CD4-positive, alpha-beta memory T cell (primary cell): Measurements from ENCODE around the gene ZBTB5. TPM values are rescaled to one million over a fixed set of nuclear protein-coding genes. Genes with fewer than 3 reads are reported as not detected.

ENCODE experiments used
- CTCF ChIA-PET: fragments of 350-600 bp; sonication (Branson Sonifier 250); formaldehyde crosslinking; loops from one replicate; lab custom pipeline; 2021; ENCODE audit warnings: inconsistent platforms; ENCODE audit not compliant: partially characterized antibody; lab: Charles Lee
- POLR2A ChIA-PET: fragments of 350-600 bp; sonication (Branson Sonifier 250); formaldehyde crosslinking; loops from one replicate; lab custom pipeline; 2021; ENCODE audit not compliant: partially characterized antibody; lab: Charles Lee
- DNase-seq, 5 donors: peaks; one replicate each; pipeline versions ENCODE4 v3.0.0 to v3.0.0-alpha.2; 2020 to 2022; ENCODE audit warnings: mixed read lengths in 1 of 5
- H3K27ac ChIP-seq: one replicate; pipeline ENCODE4 v1.7.0; 2013; ENCODE audit warnings: low read depth, low read length
- H3K27me3 ChIP-seq: 2 replicates; pipeline ENCODE4 v1.7.0; 2013; ENCODE audit warnings: mild to moderate bottlenecking, low read length, moderate library complexity; ENCODE audit not compliant: insufficient read depth
- H3K36me3 ChIP-seq: 2 replicates; pipeline ENCODE4 v1.7.0; 2013; ENCODE audit warnings: mild to moderate bottlenecking, low read length, moderate library complexity; ENCODE audit not compliant: insufficient read depth
- H3K4me1 ChIP-seq: 2 replicates; pipeline ENCODE4 v1.7.0; 2013; ENCODE audit warnings: mild to moderate bottlenecking, low read length, moderate library complexity; ENCODE audit not compliant: insufficient read depth
- H3K4me3 ChIP-seq, 2 donors: one replicate each; pipeline ENCODE4 v1.7.0; 2013; ENCODE audit warnings: low read length in 2 of 2, mild to moderate bottlenecking in 1 of 2
- H3K9me3 ChIP-seq, 2 donors: one replicate each; pipeline ENCODE4 v1.7.0; 2013; ENCODE audit warnings: low read length in 2 of 2, control low read depth in 1 of 2; ENCODE audit not compliant: control insufficient read depth in 1 of 2
- H3K27ac Mint-ChIP-seq, 7 donors: one replicate each; pipeline ENCODE4 v1.8.0; 2020 to 2021; ENCODE audit warnings: mixed read lengths in 7 of 7, mild to moderate bottlenecking in 6 of 7, inconsistent platforms in 3 of 7, moderate library complexity in 3 of 7
- H3K27me3 Mint-ChIP-seq, 2 donors: one replicate each; pipeline ENCODE4 v1.8.0; 2020 to 2021; ENCODE audit warnings: mixed read lengths in 2 of 2
- H3K36me3 Mint-ChIP-seq, 2 donors: one replicate each; pipeline ENCODE4 v1.8.0; 2020 to 2021; ENCODE audit warnings: mixed read lengths in 2 of 2, inconsistent platforms in 1 of 2, mild to moderate bottlenecking in 1 of 2
- H3K4me1 Mint-ChIP-seq, 4 donors: one replicate each; pipeline ENCODE4 v1.8.0; 2020 to 2021; ENCODE audit warnings: mixed read lengths in 4 of 4, mild to moderate bottlenecking in 1 of 4
- H3K4me3 Mint-ChIP-seq, 8 donors: one replicate each; pipeline ENCODE4 v1.8.0; 2020 to 2021; ENCODE audit warnings: mixed read lengths in 8 of 8, mild to moderate bottlenecking in 7 of 8, moderate library complexity in 6 of 8, inconsistent platforms in 3 of 8
- H3K9me3 Mint-ChIP-seq, 8 donors: one replicate each; pipeline ENCODE4 v1.8.0; 2020 to 2021; ENCODE audit warnings: mixed read lengths in 8 of 8, mild to moderate bottlenecking in 5 of 8, inconsistent platforms in 3 of 8, moderate library complexity in 1 of 8
- intact Hi-C: fragments of 100-400 bp; cut with micrococcal nuclease; formaldehyde crosslinking; loops from one replicate; pipeline ENCODE4 v1.15.1; 2023
- polyA plus RNA-seq, 2 donors: library from polyadenylated mRNA; unstranded; fragments of 300-500 nt; fragmentation: Illumina TruSeq; gene quantifications; one replicate each; pipeline ENCODE4 v1.2.3, GENCODE V29; 2021
- total RNA-seq, 2 experiments: library from RNA; stranded (reverse); gene quantifications; one replicate each; pipeline ENCODE4 v1.2.3, GENCODE V29; 2021

The ZBTB5 gene
- total and polyA plus RNA-seq, 4 experiments from 2014 or later, result 0.29 to 16.4 (median 8.8) TPM

- H3K36me3 Mint-ChIP-seq, result peaks cover 10 to 14% of the 10 kb centered on the region in 2 donors
- peaks cover 24 to 54% (median 45%) of the 10 kb centered on the region in 4 donors for H3K4me1 Mint-ChIP-seq
- CTCF ChIA-PET, result no interaction called here
- Histone ChIP-seq H3K4me3 (no peak overlapping the region), H3K4me1 (peaks cover 24% of the 10 kb centered on the region), H3K9me3 (no peaks in the 10 kb centered on the region), H3K36me3 (no peaks in the 10 kb centered on the region), H3K27me3 (no peaks in the 10 kb centered on the region), H3K27ac (no peak overlapping the region)
- intact Hi-C loops, result no loop called here
- no peaks in the 10 kb centered on the region for H3K9me3 Mint-ChIP-seq
- DNase-seq, result no peak
- POLR2A ChIA-PET, result interaction anchor here (1.8 kb wide), 1 partner anchor 12 kb away, joined by 4 read pairs; no protein-coding TSS in a partner anchor
- H3K27me3 Mint-ChIP-seq, result no peaks in the 10 kb centered on the region
- H3K4me3 Mint-ChIP-seq, result no peak overlapping the region
- peak overlapping the region in 3 of 7 donors; percentile 10 to 27 (median 19) for H3K27ac Mint-ChIP-seq
These were observed 11.4 kb downstream of the ZBTB5 start for GRCh38 chr9:37453827-37454226.

- no peak for DNase-seq
- no peaks in the 10 kb centered on the region for H3K27me3 ChIP-seq
- H3K9me3 ChIP-seq, result no peaks in the 10 kb centered on the region
- H3K4me1 ChIP-seq, result peaks cover 24% of the 10 kb centered on the region
- Mint-ChIP-seq H3K27ac (peak overlapping the region in 4 of 7 donors; percentile 10 to 66 (median 14)), H3K9me3 (no peaks in the 10 kb centered on the region), H3K27me3 (no peaks in the 10 kb centered on the region), H3K4me3 (no peak overlapping the region), H3K4me1 (peaks cover 23 to 51% (median 41%) of the 10 kb centered on the region in 4 donors), H3K36me3 (peaks cover 14 to 18% of the 10 kb centered on the region in 2 donors)
- ChIA-PET CTCF (interaction anchor here (1.1 kb wide), 1 partner anchor 37 kb away, joined by 3 read pairs; no protein-coding TSS in a partner anchor), POLR2A (no interaction called here)
- intact Hi-C loops, result no loop called here
- H3K4me3 ChIP-seq, result no peak overlapping the region
- H3K27ac ChIP-seq, result no peak overlapping the region
- no peaks in the 10 kb centered on the region for H3K36me3 ChIP-seq
These were observed 12.6 kb downstream of the ZBTB5 start for GRCh38 chr9:37452611-37453010.

- intact Hi-C loops, result no loop called here
- ChIA-PET CTCF (interaction anchor here (1.0 kb wide), 1 partner anchor 36 kb away, joined by 6 read pairs; no protein-coding TSS in a partner anchor), POLR2A (no interaction called here)
- no peaks in the 10 kb centered on the region for H3K9me3 Mint-ChIP-seq
- H3K27me3 Mint-ChIP-seq, result no peaks in the 10 kb centered on the region
- no peak overlapping the region for H3K4me3 Mint-ChIP-seq
- peaks cover 14 to 18% of the 10 kb centered on the region in 2 donors for H3K36me3 Mint-ChIP-seq
- Histone ChIP-seq H3K36me3 (no peaks in the 10 kb centered on the region), H3K4me3 (no peak overlapping the region), H3K27me3 (no peaks in the 10 kb centered on the region), H3K9me3 (no peaks in the 10 kb centered on the region), H3K27ac (no peak overlapping the region), H3K4me1 (peaks cover 17% of the 10 kb centered on the region)
- peaks cover 21 to 47% (median 39%) of the 10 kb centered on the region in 4 donors for H3K4me1 Mint-ChIP-seq
- no peak for DNase-seq
- peak overlapping the region in 5 of 7 donors; percentile 3 to 63 (median 39) for H3K27ac Mint-ChIP-seq
These were observed 13.6 kb downstream of the ZBTB5 start for GRCh38 chr9:37451628-37452027.

- Histone ChIP-seq H3K4me3 (no peak overlapping the region), H3K9me3 (no peaks in the 10 kb centered on the region), H3K36me3 (no peaks in the 10 kb centered on the region), H3K27me3 (no peaks in the 10 kb centered on the region), H3K27ac (no peak overlapping the region), H3K4me1 (peaks cover 9% of the 10 kb centered on the region)
- Mint-ChIP-seq H3K9me3 (no peaks in the 10 kb centered on the region), H3K36me3 (peaks cover 11 to 20% of the 10 kb centered on the region in 2 donors), H3K27ac (no peak overlapping the region), H3K4me3 (no peak overlapping the region), H3K27me3 (no peaks in the 10 kb centered on the region), H3K4me1 (peaks cover 21 to 40% (median 35%) of the 10 kb centered on the region in 4 donors)
- CTCF ChIA-PET, result no interaction called here
- POLR2A ChIA-PET, result interaction anchor here (1.4 kb wide), 1 partner anchor 13 kb away, joined by 3 read pairs; no protein-coding TSS in a partner anchor
- intact Hi-C loops, result no loop called here
- no peak for DNase-seq
These were observed 15.2 kb downstream of the ZBTB5 start for GRCh38 chr9:37449862-37450632.

GRCh38 chr9:37447111-37447510 lies 18.1 kb downstream of the ZBTB5 start:
- Mint-ChIP-seq H3K27ac (peak overlapping the region in 4 of 7 donors; percentile 31 to 85 (median 36)), H3K27me3 (no peaks in the 10 kb centered on the region), H3K36me3 (peaks cover 16 to 28% of the 10 kb centered on the region in 2 donors), H3K9me3 (no peaks in the 10 kb centered on the region), H3K4me1 (peaks cover 10 to 26% (median 15%) of the 10 kb centered on the region in 4 donors), H3K4me3 (no peak overlapping the region)
- Histone ChIP-seq H3K9me3 (no peaks in the 10 kb centered on the region), H3K4me1 (no peaks in the 10 kb centered on the region), H3K4me3 (no peak overlapping the region), H3K27me3 (no peaks in the 10 kb centered on the region), H3K36me3 (peaks cover 7% of the 10 kb centered on the region), H3K27ac (no peak overlapping the region)
- POLR2A ChIA-PET, result no interaction called here
- intact Hi-C loops, result no loop called here
- DNase-seq, result no peak
- CTCF ChIA-PET, result no interaction called here

GRCh38 chr9:37446401-37446800 lies 18.8 kb downstream of the ZBTB5 start:
- H3K4me1 ChIP-seq, result no peaks in the 10 kb centered on the region
- peaks cover 14% of the 10 kb centered on the region for H3K36me3 ChIP-seq
- DNase-seq, result no peak
- H3K27me3 ChIP-seq, result no peaks in the 10 kb centered on the region
- CTCF ChIA-PET, result no interaction called here
- no peak overlapping the region for H3K4me3 ChIP-seq
- intact Hi-C loops, result no loop called here
- no peaks in the 10 kb centered on the region for H3K9me3 ChIP-seq
- no peaks in the 10 kb centered on the region for H3K9me3 Mint-ChIP-seq
- H3K36me3 Mint-ChIP-seq, result peaks cover 23 to 34% of the 10 kb centered on the region in 2 donors
- H3K27ac Mint-ChIP-seq, result peak overlapping the region in 3 of 7 donors; percentile 40 to 74 (median 69)
- H3K4me1 Mint-ChIP-seq, result peaks cover 7 to 23% (median 11%) of the 10 kb centered on the region in 4 donors
- POLR2A ChIA-PET, result no interaction called here
- H3K4me3 Mint-ChIP-seq, result no peak overlapping the region
- H3K27me3 Mint-ChIP-seq, result no peaks in the 10 kb centered on the region
- H3K27ac ChIP-seq, result no peak overlapping the region

- POLR2A ChIA-PET, result no interaction called here
- H3K27me3 Mint-ChIP-seq, result no peaks in the 10 kb centered on the region
- H3K36me3 ChIP-seq, result peaks cover 20% of the 10 kb centered on the region
- H3K4me3 ChIP-seq, result no peak overlapping the region
- peaks cover 7 to 23% (median 11%) of the 10 kb centered on the region in 4 donors for H3K4me1 Mint-ChIP-seq
- H3K9me3 ChIP-seq, result no peaks in the 10 kb centered on the region
- CTCF ChIA-PET, result no interaction called here
- peak overlapping the region in 2 of 7 donors; percentile 18 to 24 for H3K27ac Mint-ChIP-seq
- intact Hi-C loops, result no loop called here
- no peak for DNase-seq
- H3K36me3 Mint-ChIP-seq, result peaks cover 26 to 39% of the 10 kb centered on the region in 2 donors
- H3K27me3 ChIP-seq, result no peaks in the 10 kb centered on the region
- H3K4me3 Mint-ChIP-seq, result no peak overlapping the region
- H3K9me3 Mint-ChIP-seq, result no peaks in the 10 kb centered on the region
- no peak overlapping the region for H3K27ac ChIP-seq
- no peaks in the 10 kb centered on the region for H3K4me1 ChIP-seq
These were observed 19.4 kb downstream of the ZBTB5 start for GRCh38 chr9:37445832-37446231.
